Gastroesophageal sphincter (tissue), 4 donors: ENCODE measurements around the gene AMBP. TPM values are rescaled to one million over a fixed set of nuclear protein-coding genes. Genes with fewer than 3 reads are reported as not detected.

ENCODE experiments used
- ATAC-seq: fragments of 150-250 bp; one replicate; pipeline ENCODE4 v1.9.1; 2016; ENCODE audit warnings: mild to moderate bottlenecking, moderate library complexity
- H3K27ac ChIP-seq, 4 donors: fragments of 200-600 bp; sonication (generic) in 3 of 4; 1 replicate in 3 of 4; 2 replicates in 1 of 4; pipeline ENCODE4 v1.5.1; 2016 to 2019
- H3K27me3 ChIP-seq: fragments of 200-600 bp; sonication (generic); one replicate; pipeline ENCODE4 v1.5.1; 2019
- H3K36me3 ChIP-seq, 2 donors: fragments of 200-600 bp; sonication (generic); one replicate each; pipeline ENCODE4 v1.5.1; 2019; ENCODE audit warnings: control low read depth in 1 of 2
- H3K4me1 ChIP-seq, 3 donors: fragments of 200-600 bp; sonication (generic); 1 replicate in 2 of 3; 2 replicates in 1 of 3; pipeline ENCODE4 v1.5.1; 2016 to 2019; ENCODE audit warnings: control low read depth in 2 of 3
- H3K4me3 ChIP-seq, 2 donors: fragments of 200-600 bp; sonication (generic); one replicate each; pipeline ENCODE4 v1.5.1; 2019; ENCODE audit warnings: mild to moderate bottlenecking in 1 of 2, moderate library complexity in 1 of 2
- H3K9me3 ChIP-seq, 3 donors: fragments of 200-600 bp; sonication (generic); one replicate each; pipeline ENCODE4 v1.5.1; 2017 to 2019; ENCODE audit warnings: control low read depth in 2 of 3
- CTCF ChIP-seq, 4 experiments: fragments of 200-600 bp in 2 of 4; fragments of 450-650 bp in 2 of 4; sonication (generic) in 1 of 4; IDR thresholded peaks; one replicate each; pipeline ENCODE4 v1.5.1; 2017 to 2019; ENCODE audit warnings: antibody characterized with exemption in 4 of 4, mild to moderate bottlenecking in 2 of 4, moderate library complexity in 2 of 4
- EP300 ChIP-seq: sonication (generic); formaldehyde crosslinking; IDR thresholded peaks from one replicate; pipeline ENCODE4 v1.6.1; 2017; ENCODE audit warnings: antibody characterized with exemption, mild to moderate bottlenecking
- POLR2A ChIP-seq, 2 donors: fragments of 450-650 bp; IDR thresholded peaks; one replicate each; pipeline ENCODE4 v1.6.1; 2017; ENCODE audit warnings: antibody characterized with exemption in 2 of 2, mild to moderate bottlenecking in 2 of 2, moderate library complexity in 1 of 2
- POLR2AphosphoS5 ChIP-seq: sonication (generic); formaldehyde crosslinking; IDR thresholded peaks from one replicate; pipeline ENCODE4 v1.6.1; 2017; ENCODE audit warnings: antibody characterized with exemption
- WGBS, 2 donors: methylation state at CpG; one replicate each; pipeline ENCODE4 v1.1.5; 2018; ENCODE audit warnings: low coverage in 1 of 2; 5-methylcytosine and 5-hydroxymethylcytosine counted together
- total RNA-seq, 4 donors: library from RNA; depleted of rRNA; stranded (reverse); fragments of >200 nt; gene quantifications; one replicate each; pipeline ENCODE4 v1.1.0, GENCODE V29; 2016

The AMBP gene
- total RNA-seq, 4 donors from 2014 or later = not detected

- no peaks in the 10 kb centered on the region for H3K36me3 ChIP-seq
- no peak for ATAC-seq
- H3K27me3 ChIP-seq = peaks cover 53% of the 10 kb centered on the region
- peaks cover 0 to 22% (median 0%) of the 10 kb centered on the region in 3 donors for H3K9me3 ChIP-seq
- no peak overlapping the region for H3K4me3 ChIP-seq
- 73 to 86% methylated on average over 1 of the region's 1 CpG for WGBS, 2 donors
- H3K27ac ChIP-seq = no peak overlapping the region
- H3K4me1 ChIP-seq = peaks cover 0 to 19% (median 5%) of the 10 kb centered on the region in 3 donors
- TF ChIP-seq CTCF (IDR thresholded peaks at IDR 0.05) = no peak
- TF ChIP-seq EP300 = no peak
- no peak for TF ChIP-seq POLR2A (IDR thresholded peaks at IDR 0.05)
- TF ChIP-seq POLR2AphosphoS5 = no peak
Observed at GRCh38 chr9:114100536-114100935, 22.4 kb upstream of the AMBP start.

GRCh38 chr9:114099669-114100270 is 21.7 kb upstream of the AMBP start:
- TF ChIP-seq POLR2AphosphoS5 = no peak
- no peak for TF ChIP-seq POLR2A (IDR thresholded peaks at IDR 0.05)
- TF ChIP-seq EP300 = no peak
- TF ChIP-seq CTCF (IDR thresholded peaks at IDR 0.05) = no peak
- Histone ChIP-seq H3K36me3 (no peaks in the 10 kb centered on the region), H3K27me3 (peaks cover 61% of the 10 kb centered on the region), H3K4me3 (no peak overlapping the region), H3K9me3 (peaks cover 0 to 22% (median 0%) of the 10 kb centered on the region in 3 donors), H3K4me1 (peaks cover 0 to 19% (median 5%) of the 10 kb centered on the region in 3 donors), H3K27ac (no peak overlapping the region)
- no peak for ATAC-seq
- WGBS, 2 donors = 100% methylated on average over 1 of the region's 2 CpGs; no CpG with 5 or more reads in 1 of the 2 donors

DNA sequence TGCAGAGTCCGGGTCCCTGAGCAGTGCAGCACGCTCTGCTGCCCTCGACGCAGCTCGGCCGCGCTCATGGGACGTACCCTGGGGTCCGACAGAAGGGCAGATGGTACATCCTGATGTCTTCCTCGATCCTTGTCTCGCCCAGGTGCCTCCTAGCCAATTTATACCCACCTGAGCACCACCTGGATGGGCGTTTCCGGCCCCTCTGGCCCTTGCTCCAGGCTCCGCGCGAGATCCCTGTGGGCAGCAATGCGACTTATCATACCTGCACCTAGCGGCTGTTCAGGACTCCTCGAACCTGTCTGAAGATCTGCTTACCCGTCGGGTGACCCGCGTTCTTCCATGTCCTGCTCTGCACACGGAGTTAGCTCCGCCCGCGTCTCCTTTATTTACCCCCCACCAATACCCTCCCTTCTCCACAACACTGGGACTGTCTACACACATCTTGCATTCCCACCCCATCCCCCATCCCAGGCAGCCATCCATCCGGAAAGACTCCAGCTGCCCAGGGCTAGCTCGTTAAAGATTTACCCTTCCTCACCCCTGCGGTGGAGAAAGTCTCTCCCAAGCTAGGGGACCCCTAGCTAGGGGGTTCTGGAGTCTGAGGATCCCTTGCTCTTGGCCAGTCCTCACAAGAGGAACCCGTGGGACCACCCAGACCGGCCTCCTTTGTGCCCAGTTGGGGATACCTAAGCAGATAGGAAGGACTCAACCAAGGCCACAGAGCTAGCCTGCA is 21.0 kb upstream of the AMBP start, which contains the start of gene KIF12:
KIF12 (minus strand) TSS at position 357 of the 733 bp plus-strand sequence; CDS start at position 341, 16 bp downstream.
- Histone ChIP-seq H3K27ac (no peak within 1 kb of the TSS), H3K9me3 (peaks cover 0 to 22% (median 0%) of the 10 kb centered on the region in 3 donors), H3K4me3 (peak within 1 kb of the TSS; percentile 6 to 52), H3K27me3 (peaks cover 61% of the 10 kb centered on the region), H3K36me3 (no peaks in the 10 kb centered on the region), H3K4me1 (peaks cover 0 to 19% (median 5%) of the 10 kb centered on the region in 3 donors)
- ATAC-seq = no peak
- TF ChIP-seq POLR2AphosphoS5 = no peak
- TF ChIP-seq POLR2A (IDR thresholded peaks at IDR 0.05) = no peak
- TF ChIP-seq EP300 = no peak
- no peak for TF ChIP-seq CTCF (IDR thresholded peaks at IDR 0.05)
- WGBS, 2 donors = 25 to 40% methylated on average over 13 to 19 of the region's 32 CpGs

GRCh38 chr9:114098021-114098935 is 20.2 kb upstream of the AMBP start:
- Histone ChIP-seq H3K27me3 (peaks cover 61% of the 10 kb centered on the region), H3K4me3 (peak overlapping the region; percentile 6 to 52), H3K4me1 (peaks cover 0 to 19% (median 5%) of the 10 kb centered on the region in 3 donors), H3K9me3 (peaks cover 0 to 22% (median 0%) of the 10 kb centered on the region in 3 donors), H3K27ac (no peak overlapping the region), H3K36me3 (no peaks in the 10 kb centered on the region)
- ATAC-seq = no peak
- WGBS, 2 donors = no CpG with 5 or more reads among the region's 77 CpGs
- TF ChIP-seq POLR2AphosphoS5 (no peak), POLR2A (IDR thresholded peaks at IDR 0.05) (no peak), EP300 (no peak)

DNA sequence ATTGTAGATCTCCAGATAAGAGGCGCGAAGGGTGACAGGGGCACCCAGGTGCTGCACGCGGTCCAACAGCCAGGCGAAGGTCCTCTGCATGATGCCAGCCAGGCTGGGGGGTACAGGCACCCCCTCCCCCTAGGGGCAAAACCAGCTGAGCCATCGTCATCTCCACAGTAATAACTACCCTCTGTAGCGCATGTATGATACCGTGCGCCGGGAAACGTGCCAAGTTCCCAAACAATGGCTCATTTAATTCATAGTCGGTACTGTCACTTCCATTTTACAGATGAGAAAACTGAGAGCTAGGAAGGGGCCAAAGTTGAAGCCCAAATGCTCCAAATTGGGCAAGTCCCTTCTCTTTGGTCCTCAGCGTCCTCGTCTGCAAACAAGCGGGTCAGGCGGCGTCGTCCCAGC is 19.5 kb upstream of the AMBP start:
- Histone ChIP-seq H3K4me3 (peak overlapping the region in 1 of 2 donors; percentile 52), H3K27ac (no peak overlapping the region), H3K36me3 (no peaks in the 10 kb centered on the region), H3K9me3 (peaks cover 0 to 16% (median 0%) of the 10 kb centered on the region in 3 donors), H3K4me1 (peaks cover 0 to 19% (median 5%) of the 10 kb centered on the region in 3 donors), H3K27me3 (peaks cover 58% of the 10 kb centered on the region)
- WGBS, 2 donors = 70% methylated on average over 2 of the region's 18 CpGs; no CpG with 5 or more reads in 1 of the 2 donors
- TF ChIP-seq POLR2A (IDR thresholded peaks at IDR 0.05) = no peak
- no peak for TF ChIP-seq POLR2AphosphoS5
- TF ChIP-seq CTCF (IDR thresholded peaks at IDR 0.05) = no peak
- TF ChIP-seq EP300 = no peak
- no peak for ATAC-seq
